Measurements from ENCODE around the gene UBE2E3.

The UBE2E3 gene

GRCh38 chr2:180980943-180981911 is 822 bp downstream of the UBE2E3 start:
- CTCF ChIA-PET, result interaction anchor here (0.6 to 1.1 kb wide), 6 partner anchors 11 to 1094 kb away, joined by 3 to 5 read pairs (median 3); no protein-coding TSS in a partner anchor
- no peak for DNase-seq (ENCODE audit: low spot score)
- POLR2A ChIA-PET (ENCODE audit: low non-redundant PET), result interaction anchor here (0.6 to 1.4 kb wide), 3 partner anchors 11 to 303 kb away, joined by 3 read pairs; no protein-coding TSS in a partner anchor
- TF ChIP-seq CTCF (conservative IDR thresholded peaks at IDR 0.05; ENCODE audit: low read depth), result 0 out of 2 replicates have a peak, but pooled peaks have one; percentile 4
- H3K27ac ChIP-seq, result peak overlapping the region; percentile 86

GRCh38 chr2:180983468-180984242 is 3.2 kb downstream of the UBE2E3 start:
- peak; percentile 24 for DNase-seq (ENCODE audit: low spot score)
- CTCF ChIA-PET, result interaction anchor here (0.5 to 1.7 kb wide), 4 partner anchors 9 to 291 kb away, joined by 3 read pairs; no protein-coding TSS in a partner anchor
- POLR2A ChIA-PET (ENCODE audit: low non-redundant PET), result no interaction called here
- no peak overlapping the region for H3K27ac ChIP-seq
- peak; percentile 53 for TF ChIP-seq CTCF (conservative IDR thresholded peaks at IDR 0.05; ENCODE audit: low read depth)

- DNase-seq (ENCODE audit: low spot score), result no peak
- no peak overlapping the region for H3K27ac ChIP-seq
- no peak for TF ChIP-seq CTCF (conservative IDR thresholded peaks at IDR 0.05; ENCODE audit: low read depth)
- ChIA-PET CTCF (no interaction called here), POLR2A (ENCODE audit: low non-redundant PET) (no interaction called here)
Observed at GRCh38 chr2:180985771-180986395, 5.5 kb downstream of the UBE2E3 start.

GRCh38 chr2:180987146-180987545 is 6.7 kb downstream of the UBE2E3 start:
- DNase-seq (ENCODE audit: low spot score), result no peak
- POLR2A ChIA-PET (ENCODE audit: low non-redundant PET), result no interaction called here
- CTCF ChIA-PET, result no interaction called here
- no peak overlapping the region for H3K27ac ChIP-seq
- TF ChIP-seq CTCF (conservative IDR thresholded peaks at IDR 0.05; ENCODE audit: low read depth), result no peak

GRCh38 chr2:180990337-180990736 is 9.9 kb downstream of the UBE2E3 start:
- ChIA-PET POLR2A (ENCODE audit: low non-redundant PET) (no interaction called here), CTCF (interaction anchor here (0.5 to 0.7 kb wide), 2 partner anchors 32 to 85 kb away, joined by 3 to 4 read pairs; no protein-coding TSS in a partner anchor)
- DNase-seq (ENCODE audit: low spot score), result no peak
- H3K27ac ChIP-seq, result no peak overlapping the region
- TF ChIP-seq CTCF (conservative IDR thresholded peaks at IDR 0.05; ENCODE audit: low read depth), result no peak

- TF ChIP-seq CTCF (conservative IDR thresholded peaks at IDR 0.05; ENCODE audit: low read depth), result no peak
- no peak for DNase-seq (ENCODE audit: low spot score)
- ChIA-PET CTCF (interaction anchor here (0.6 to 0.7 kb wide), 3 partner anchors 471 to 752 kb away, joined by 3 read pairs; no protein-coding TSS in a partner anchor), POLR2A (ENCODE audit: low non-redundant PET) (no interaction called here)
- H3K27ac ChIP-seq, result no peak overlapping the region
Observed at GRCh38 chr2:180990794-180991193, 10.4 kb downstream of the UBE2E3 start.

All from RWPE1 (cell line).